Measurements from ENCODE around the gene FAM3A. TPM values are rescaled to one million over a fixed set of nuclear protein-coding genes. Genes with fewer than 3 reads are reported as not detected.

Gene FAM3A
- total RNA-seq, 1 experiment from 2014 or later = 88.8 TPM

GRCh38 chrX:154530286-154530685 is 14.3 kb upstream of the FAM3A start:
- DNase-seq (ENCODE audit: low read depth, low spot score) = no peak
- no TSS peak for BruUV-seq (replicated peaks)
- no peaks in the 10 kb centered on the region for H3K27me3 ChIP-seq (ENCODE audit: control insufficient read depth, insufficient read depth, low read length)
- TF ChIP-seq POLR2AphosphoS5 (IDR thresholded peaks at IDR 0.05; ENCODE audit: low read depth, low read length) (peak; percentile 29; the same call in 1 of the 2 replicates), SIN3A (IDR thresholded peaks at IDR 0.05; ENCODE audit: borderline replicate concordance, insufficient read depth, low read depth, low read length) (no peak)
- peaks cover 10% of the 10 kb centered on the region for H3K36me3 ChIP-seq (ENCODE audit: control insufficient read depth, insufficient read depth, low read length)
- ATAC-seq = no peak
- intact Hi-C loops (cut with micrococcal nuclease; ENCODE audit: unreplicated experiment) = no loop called here
- ChIA-PET POLR2A (no interaction called here), CTCF (no interaction called here)
- no peak overlapping the region for H3K27ac ChIP-seq (ENCODE audit: low read length)
- H3K4me1 ChIP-seq (ENCODE audit: control insufficient read depth, insufficient read depth, low read length) = peaks cover 16% of the 10 kb centered on the region
- no peak overlapping the region for H3K4me3 ChIP-seq (ENCODE audit: low read depth in 2 of 2, low read length in 2 of 2)
- no peaks in the 10 kb centered on the region for H3K9me3 ChIP-seq (ENCODE audit: control insufficient read depth, insufficient read depth, low read depth, low read length)
- in situ Hi-C loops (cut with HindIII; ENCODE audit: low pct_unique_long_range_greater_than_20kb, low sequenced_read_pairs) = no loop called here

GRCh38 chrX:154529206-154529612 is 13.2 kb upstream of the FAM3A start:
- Histone ChIP-seq H3K36me3 (ENCODE audit: control insufficient read depth, insufficient read depth, low read length) (peaks cover 6% of the 10 kb centered on the region), H3K27ac (ENCODE audit: low read length) (peak overlapping the region; percentile 11; the same call in 1 of the 2 replicates), H3K4me3 (ENCODE audit: low read depth in 2 of 2, low read length in 2 of 2) (no peak overlapping the region), H3K9me3 (ENCODE audit: control insufficient read depth, insufficient read depth, low read depth, low read length) (no peaks in the 10 kb centered on the region), H3K4me1 (ENCODE audit: control insufficient read depth, insufficient read depth, low read length) (peaks cover 12% of the 10 kb centered on the region), H3K27me3 (ENCODE audit: control insufficient read depth, insufficient read depth, low read length) (no peaks in the 10 kb centered on the region)
- no TSS peak for BruUV-seq (replicated peaks)
- in situ Hi-C loops (cut with HindIII; ENCODE audit: low pct_unique_long_range_greater_than_20kb, low sequenced_read_pairs) (no loop called here), intact Hi-C loops (cut with micrococcal nuclease; ENCODE audit: unreplicated experiment) (no loop called here)
- POLR2A ChIA-PET = interaction anchor here (0.7 kb wide), 1 partner anchor 78 kb away, joined by 13 read pairs; no protein-coding TSS in a partner anchor
- TF ChIP-seq TCF7L2 (IDR thresholded peaks at IDR 0.05; ENCODE audit: low read depth, low read length) = no peak
- no peak for TF ChIP-seq CTCF (IDR thresholded peaks at IDR 0.05)
- TF ChIP-seq SIN3A (IDR thresholded peaks at IDR 0.05; ENCODE audit: borderline replicate concordance, insufficient read depth, low read depth, low read length) = no peak
- TF ChIP-seq POLR2AphosphoS5 (IDR thresholded peaks at IDR 0.05; ENCODE audit: low read depth, low read length) = peak; percentile 86; the same call in 1 of the 2 replicates
- no peak for DNase-seq (ENCODE audit: low read depth, low spot score)
- peak; percentile 44 for ATAC-seq
- CTCF ChIA-PET = no interaction called here

GRCh38 chrX:154526901-154527675 is 11.1 kb upstream of the FAM3A start:
- peak; percentile 87 for ATAC-seq
- ChIA-PET CTCF (interaction anchor here (0.5 to 1.3 kb wide), 7 partner anchors 8 to 154 kb away, joined by 3 to 10 read pairs (median 5); no protein-coding TSS in a partner anchor), POLR2A (interaction anchor here (0.6 to 0.9 kb wide), 4 partner anchors 12 to 129 kb away, joined by 3 read pairs; no protein-coding TSS in a partner anchor)
- DNase-seq (ENCODE audit: low read depth, low spot score) = no peak
- peaks cover 12% of the 10 kb centered on the region for H3K4me1 ChIP-seq (ENCODE audit: control insufficient read depth, insufficient read depth, low read length)
- no peaks in the 10 kb centered on the region for H3K9me3 ChIP-seq (ENCODE audit: control insufficient read depth, insufficient read depth, low read depth, low read length)
- peak overlapping the region; percentile 81 for H3K27ac ChIP-seq (ENCODE audit: low read length)
- intact Hi-C loops (cut with micrococcal nuclease; ENCODE audit: unreplicated experiment) = no loop called here
- H3K4me3 ChIP-seq (ENCODE audit: low read depth in 2 of 2, low read length in 2 of 2) = peak overlapping the region; percentile 24 to 60
- no peaks in the 10 kb centered on the region for H3K27me3 ChIP-seq (ENCODE audit: control insufficient read depth, insufficient read depth, low read length)
- TF ChIP-seq POLR2AphosphoS5 (IDR thresholded peaks at IDR 0.05; ENCODE audit: low read depth, low read length) (peak; percentile 71; the same call in 1 of the 2 replicates), SIN3A (IDR thresholded peaks at IDR 0.05; ENCODE audit: borderline replicate concordance, insufficient read depth, low read depth, low read length) (no peak)
- no peaks in the 10 kb centered on the region; the same call in 1 of the 2 replicates for H3K36me3 ChIP-seq (ENCODE audit: control insufficient read depth, insufficient read depth, low read length)
- BruUV-seq (replicated peaks) = no TSS peak
- in situ Hi-C loops (cut with HindIII; ENCODE audit: low pct_unique_long_range_greater_than_20kb, low sequenced_read_pairs) = no loop called here
